VCaP (cell line): ENCODE measurements around the gene UBE2V1.

Source experiments
- H3K27ac ChIP-seq: fragments of 450-650 bp; 2 replicates; pipeline ENCODE4 v1.5.1; 2017
- TF ChIP-seq, protein P1 (sequence below): fragments of 450-650 bp; conservative IDR thresholded peaks from 2 replicates; pipeline ENCODE4 v1.5.1; 2017; ENCODE audit warnings: mild to moderate bottlenecking, moderate library complexity

UBE2V1 gene

DNA sequence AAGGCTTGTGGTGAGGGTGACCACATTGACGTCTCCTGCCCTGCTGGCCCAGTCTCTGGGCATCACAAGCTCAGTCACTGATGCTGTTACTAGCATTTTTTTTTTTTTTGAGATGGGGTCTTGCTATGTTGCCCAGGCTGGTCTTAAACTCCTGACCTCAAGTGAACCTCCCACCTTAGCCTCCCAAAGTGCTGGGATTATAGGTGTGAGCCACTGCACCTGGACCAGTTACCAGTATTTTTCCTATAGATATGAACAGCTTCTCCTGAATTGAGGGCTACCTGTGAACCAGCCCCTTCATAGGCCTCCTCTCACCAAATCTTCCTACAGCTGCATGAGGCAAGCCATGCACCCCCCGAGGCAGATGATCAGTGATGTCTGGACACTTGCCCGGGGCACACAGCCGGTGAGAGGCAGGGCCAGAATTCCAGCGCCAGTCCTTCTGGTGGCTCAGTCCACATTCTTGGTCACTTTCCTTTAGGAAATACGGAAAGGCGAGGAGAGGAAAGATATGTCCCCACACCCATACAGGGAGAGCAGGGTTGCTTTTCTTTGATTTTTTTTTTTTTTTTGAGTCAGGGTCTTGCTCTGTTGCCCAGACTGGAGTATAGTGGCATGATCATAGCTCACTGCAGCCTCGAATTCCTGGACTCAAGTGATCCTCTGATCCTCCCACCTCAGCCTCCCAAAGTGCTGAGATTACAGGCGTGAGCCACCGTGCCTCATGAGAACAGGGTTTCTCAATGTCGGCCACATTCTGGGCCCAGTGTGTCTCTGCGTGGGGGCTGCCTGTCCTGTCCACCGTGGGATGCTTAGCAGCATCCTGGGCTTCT, 50.7 kb downstream of the UBE2V1 start:
- TF ChIP-seq, protein P1, sequence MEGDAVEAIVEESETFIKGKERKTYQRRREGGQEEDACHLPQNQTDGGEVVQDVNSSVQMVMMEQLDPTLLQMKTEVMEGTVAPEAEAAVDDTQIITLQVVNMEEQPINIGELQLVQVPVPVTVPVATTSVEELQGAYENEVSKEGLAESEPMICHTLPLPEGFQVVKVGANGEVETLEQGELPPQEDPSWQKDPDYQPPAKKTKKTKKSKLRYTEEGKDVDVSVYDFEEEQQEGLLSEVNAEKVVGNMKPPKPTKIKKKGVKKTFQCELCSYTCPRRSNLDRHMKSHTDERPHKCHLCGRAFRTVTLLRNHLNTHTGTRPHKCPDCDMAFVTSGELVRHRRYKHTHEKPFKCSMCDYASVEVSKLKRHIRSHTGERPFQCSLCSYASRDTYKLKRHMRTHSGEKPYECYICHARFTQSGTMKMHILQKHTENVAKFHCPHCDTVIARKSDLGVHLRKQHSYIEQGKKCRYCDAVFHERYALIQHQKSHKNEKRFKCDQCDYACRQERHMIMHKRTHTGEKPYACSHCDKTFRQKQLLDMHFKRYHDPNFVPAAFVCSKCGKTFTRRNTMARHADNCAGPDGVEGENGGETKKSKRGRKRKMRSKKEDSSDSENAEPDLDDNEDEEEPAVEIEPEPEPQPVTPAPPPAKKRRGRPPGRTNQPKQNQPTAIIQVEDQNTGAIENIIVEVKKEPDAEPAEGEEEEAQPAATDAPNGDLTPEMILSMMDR, result no peak

DNA sequence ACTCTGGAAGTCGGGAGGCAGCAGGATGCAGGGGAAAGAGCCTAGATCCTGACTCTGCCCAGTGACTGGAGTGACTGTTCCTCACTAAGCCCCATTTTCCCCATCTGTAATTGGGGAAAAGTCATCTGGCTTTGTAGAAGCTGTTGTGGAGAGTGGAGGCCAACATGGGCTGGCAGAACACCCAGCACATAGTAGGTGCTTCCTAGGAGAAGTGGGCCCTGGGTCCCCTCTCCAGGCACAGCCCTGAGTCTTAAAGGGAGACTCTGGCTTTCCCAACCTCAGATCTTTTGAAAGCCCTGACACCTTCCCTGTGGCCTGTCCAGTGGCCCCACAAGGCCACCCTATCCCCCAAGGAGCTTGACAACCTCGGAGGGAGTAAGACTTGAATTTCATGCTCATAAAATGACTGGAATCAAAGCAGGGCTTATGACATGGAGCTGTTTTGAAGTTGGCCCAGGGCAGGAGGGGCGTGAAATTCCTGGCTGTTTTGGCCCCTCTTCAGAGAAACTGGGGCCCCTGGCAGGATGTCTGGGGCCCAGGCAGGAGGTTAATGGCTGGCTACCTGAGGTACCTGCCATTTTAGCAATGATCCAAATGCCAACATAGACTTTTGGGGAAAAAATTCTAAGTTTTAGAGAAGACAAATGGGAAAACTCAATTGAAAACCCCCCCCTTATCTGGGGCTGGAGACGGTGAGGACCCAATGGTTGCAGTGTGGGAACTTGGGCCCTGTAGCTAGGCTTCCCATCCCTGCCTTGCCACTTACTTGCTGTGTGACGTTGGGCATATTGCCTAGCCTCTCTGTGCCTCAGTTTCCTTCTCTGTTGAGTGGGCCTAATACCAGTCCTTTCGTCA, 51.6 kb downstream of the UBE2V1 start:
- TF ChIP-seq, protein P1, result no peak
- no peak overlapping the region for H3K27ac ChIP-seq

More for the DNA sequence above, 50.7 kb downstream of the UBE2V1 start:
- H3K27ac ChIP-seq, result no peak overlapping the region

DNA sequence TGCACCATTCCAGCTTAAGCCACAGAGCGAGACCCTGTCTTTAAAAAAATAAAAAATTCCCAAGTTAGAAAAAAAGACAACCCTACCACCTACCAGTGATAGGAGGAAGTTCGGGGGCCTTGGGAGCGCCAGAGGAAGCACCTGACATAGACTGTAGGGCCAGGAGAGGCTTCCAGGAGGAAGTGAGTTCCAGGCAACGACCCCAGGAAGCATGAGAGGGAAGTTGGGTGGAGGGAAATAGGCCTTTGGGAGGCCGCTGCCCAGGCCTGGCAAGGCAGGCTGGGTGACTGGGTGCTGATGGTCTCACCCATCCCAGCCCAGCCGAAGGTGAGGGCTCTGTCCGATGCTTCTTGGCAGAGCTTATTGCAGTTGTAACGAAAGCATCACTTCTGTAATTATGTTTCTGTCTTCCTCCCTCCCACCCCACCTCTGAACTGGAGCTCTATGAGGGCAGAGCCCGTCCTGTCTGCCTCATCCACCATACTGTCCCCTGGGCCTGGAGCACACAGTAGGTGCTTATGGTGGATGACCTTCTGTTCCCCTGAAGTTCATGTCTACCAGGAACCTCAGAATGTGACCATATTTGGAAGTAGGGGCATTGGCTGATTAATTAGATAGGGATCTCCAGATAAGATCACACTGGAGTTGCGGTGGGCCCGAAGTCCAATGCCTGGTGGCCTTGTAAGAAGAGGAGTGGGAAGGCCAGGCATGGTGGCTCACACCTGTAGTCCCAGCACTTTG, 54.1 kb downstream of the UBE2V1 start:
- TF ChIP-seq, protein P1, result no peak
- H3K27ac ChIP-seq, result no peak overlapping the region

DNA sequence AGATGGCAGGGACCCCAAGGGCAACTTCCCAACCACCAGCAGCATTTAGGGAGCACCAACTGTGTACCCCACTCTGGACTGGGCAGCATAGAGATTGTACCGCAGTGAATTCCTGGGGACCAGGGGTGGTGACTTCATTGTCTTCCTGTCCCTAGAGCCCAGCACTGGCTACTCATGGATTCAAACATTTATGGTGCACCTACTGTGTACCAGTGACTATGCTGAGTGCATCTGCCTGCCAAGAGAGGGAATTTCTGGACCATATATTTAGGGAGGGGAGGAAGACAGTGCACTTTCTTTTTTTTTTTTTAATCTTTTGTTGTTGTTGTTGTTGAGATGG, 55.3 kb downstream of the UBE2V1 start:
- TF ChIP-seq, protein P1, result no peak
- no peak overlapping the region for H3K27ac ChIP-seq

DNA sequence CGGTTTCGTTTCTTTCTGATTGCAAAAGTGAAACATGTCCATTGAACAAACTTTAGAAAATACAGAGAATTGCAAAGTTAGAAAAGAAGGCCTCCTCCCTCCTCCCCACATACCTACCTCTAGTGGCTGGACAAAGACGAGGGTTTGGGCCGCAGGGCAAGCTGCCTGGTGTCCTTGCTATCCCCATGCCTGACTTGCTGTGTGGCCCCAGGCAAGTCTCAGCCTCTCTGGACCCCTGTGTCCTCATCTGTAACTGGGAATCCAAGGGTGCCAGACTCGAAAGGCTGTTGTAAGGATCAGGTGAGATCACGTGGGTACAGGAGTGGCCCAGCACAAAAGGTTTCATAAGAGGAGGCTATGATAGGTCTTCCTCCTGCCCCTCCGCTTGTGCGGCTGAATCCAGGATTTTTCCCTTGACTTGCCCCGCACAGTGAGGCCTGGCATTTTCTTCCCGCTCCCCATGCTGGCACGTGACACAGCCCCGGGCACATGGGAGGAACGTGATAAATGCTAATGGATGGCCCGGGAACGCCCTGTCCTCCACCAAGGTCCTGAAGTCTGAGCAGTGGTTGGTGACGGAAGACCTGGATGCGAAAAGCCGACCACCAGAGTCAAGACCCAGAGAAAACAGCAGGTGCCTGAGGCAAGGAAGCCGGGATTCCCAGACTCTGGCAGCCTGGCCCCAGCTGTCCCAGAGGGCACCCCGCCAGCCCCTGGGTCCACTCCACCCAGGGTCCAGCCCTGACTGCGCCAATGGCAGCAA, 55.8 kb downstream of the UBE2V1 start:
- no peak overlapping the region for H3K27ac ChIP-seq
- TF ChIP-seq, protein P1, result no peak

DNA sequence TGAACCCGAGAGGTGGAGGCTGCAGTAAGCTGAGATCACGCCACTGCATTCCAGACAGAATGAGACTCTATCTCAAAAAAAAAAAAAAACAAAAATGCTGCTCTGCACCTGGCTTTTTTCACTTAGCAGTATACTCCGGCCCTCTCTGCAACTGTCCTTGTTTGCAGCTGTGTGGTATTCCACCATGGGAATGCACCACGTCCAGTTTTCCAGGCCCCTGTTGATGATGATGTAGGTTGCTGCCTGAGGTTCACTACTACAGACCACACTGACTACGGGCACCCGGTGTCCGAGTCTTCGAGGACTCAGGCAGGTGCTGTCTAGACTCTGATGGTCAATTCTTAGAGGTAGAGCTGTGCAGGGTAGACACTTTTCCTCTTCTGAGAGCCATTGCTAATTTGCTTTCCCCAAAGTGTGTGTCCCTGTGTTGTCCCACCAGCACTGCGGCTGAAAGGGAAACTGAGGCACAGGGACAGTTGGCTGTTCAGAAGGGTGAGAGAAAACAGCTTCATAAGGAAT, 56.5 kb downstream of the UBE2V1 start:
- TF ChIP-seq, protein P1, result no peak
- H3K27ac ChIP-seq, result no peak overlapping the region
